HFFc6 (cell line): ENCODE results near the gene HECTD4. TPM values are rescaled to one million over a fixed set of nuclear protein-coding genes. Genes with fewer than 3 reads are reported as not detected.
"Not testable (repeated sequence)": the region's sequence is repeated elsewhere in the genome, so short reads cannot be mapped to it uniquely, and the experiment has no call there.

ENCODE experiments used
- DNase-seq: peaks from one replicate; pipeline ENCODE4 v3.0.0-alpha.2; 2018
- H3K27ac Mint-ChIP-seq: 2 replicates; pipeline ENCODE4 v1.8.0; 2020; ENCODE audit warnings: mild to moderate bottlenecking, mixed read lengths
- H3K27me3 Mint-ChIP-seq: 2 replicates; pipeline ENCODE4 v1.8.0; 2021; ENCODE audit warnings: mild to moderate bottlenecking, moderate library complexity, mixed read lengths; ENCODE audit not compliant: insufficient read depth
- H3K36me3 Mint-ChIP-seq: 2 replicates; pipeline ENCODE4 v1.8.0; 2021; ENCODE audit warnings: low read depth, mixed read lengths
- H3K4me1 Mint-ChIP-seq: 2 replicates; pipeline ENCODE4 v1.8.0; 2020; ENCODE audit warnings: low read depth, mixed read lengths
- H3K4me3 Mint-ChIP-seq: 2 replicates; pipeline ENCODE4 v1.8.0; 2020; ENCODE audit warnings: mild to moderate bottlenecking, moderate library complexity, mixed read lengths
- H3K9me3 Mint-ChIP-seq: 2 replicates; pipeline ENCODE4 v1.8.0; 2020; ENCODE audit warnings: mild to moderate bottlenecking, mixed read lengths
- total RNA-seq, 6 experiments: library from RNA; stranded (reverse); fragmentation: NEBNext Ultra II Directional; extraction: Animal tissue kit (Norgen Biotek cat#: 25700); gene quantifications; 2 replicates in 1 of 6; 3 replicates in 5 of 6; pipeline ENCODE4 v1.2.3, GENCODE V29; 2021
- TF ChIP-seq, protein P1 (sequence below): fragments of 200-600 bp; sonication (generic); IDR thresholded peaks from 2 replicates; pipeline ENCODE4 v1.5.0; 2021; ENCODE audit warnings: antibody characterized with exemption, mild to moderate bottlenecking

Gene HECTD4
- total RNA-seq, 6 experiments from 2014 or later = 15.7 to 22.5 (median 18.5) TPM

GRCh38 chr12:112352921-112353320 is 29.3 kb downstream of the HECTD4 start:
- DNase-seq = no peak
- Mint-ChIP-seq H3K9me3 (no peaks in the 10 kb centered on the region), H3K4me1 (peaks cover 32% of the 10 kb centered on the region), H3K27me3 (no peaks in the 10 kb centered on the region; the same call in 1 of the 2 replicates), H3K4me3 (no peak overlapping the region), H3K27ac (peak overlapping the region; percentile 32; the same call in 1 of the 2 replicates), H3K36me3 (no peaks in the 10 kb centered on the region)
- TF ChIP-seq, protein P1, sequence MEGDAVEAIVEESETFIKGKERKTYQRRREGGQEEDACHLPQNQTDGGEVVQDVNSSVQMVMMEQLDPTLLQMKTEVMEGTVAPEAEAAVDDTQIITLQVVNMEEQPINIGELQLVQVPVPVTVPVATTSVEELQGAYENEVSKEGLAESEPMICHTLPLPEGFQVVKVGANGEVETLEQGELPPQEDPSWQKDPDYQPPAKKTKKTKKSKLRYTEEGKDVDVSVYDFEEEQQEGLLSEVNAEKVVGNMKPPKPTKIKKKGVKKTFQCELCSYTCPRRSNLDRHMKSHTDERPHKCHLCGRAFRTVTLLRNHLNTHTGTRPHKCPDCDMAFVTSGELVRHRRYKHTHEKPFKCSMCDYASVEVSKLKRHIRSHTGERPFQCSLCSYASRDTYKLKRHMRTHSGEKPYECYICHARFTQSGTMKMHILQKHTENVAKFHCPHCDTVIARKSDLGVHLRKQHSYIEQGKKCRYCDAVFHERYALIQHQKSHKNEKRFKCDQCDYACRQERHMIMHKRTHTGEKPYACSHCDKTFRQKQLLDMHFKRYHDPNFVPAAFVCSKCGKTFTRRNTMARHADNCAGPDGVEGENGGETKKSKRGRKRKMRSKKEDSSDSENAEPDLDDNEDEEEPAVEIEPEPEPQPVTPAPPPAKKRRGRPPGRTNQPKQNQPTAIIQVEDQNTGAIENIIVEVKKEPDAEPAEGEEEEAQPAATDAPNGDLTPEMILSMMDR = no peak

GRCh38 chr12:112350593-112351592 is 31.3 kb downstream of the HECTD4 start:
- no peaks in the 10 kb centered on the region for H3K9me3 Mint-ChIP-seq
- no peak for DNase-seq
- no peaks in the 10 kb centered on the region; the same call in 1 of the 2 replicates for H3K27me3 Mint-ChIP-seq
- no peak overlapping the region for H3K27ac Mint-ChIP-seq
- TF ChIP-seq, protein P1 = no peak
- no peaks in the 10 kb centered on the region for H3K36me3 Mint-ChIP-seq
- no peak overlapping the region for H3K4me3 Mint-ChIP-seq
- peaks cover 41% of the 10 kb centered on the region for H3K4me1 Mint-ChIP-seq

GRCh38 chr12:112349431-112349830 is 32.8 kb downstream of the HECTD4 start:
- H3K4me1 Mint-ChIP-seq = peaks cover 41% of the 10 kb centered on the region
- H3K27ac Mint-ChIP-seq = no peak overlapping the region
- DNase-seq = no peak
- H3K27me3 Mint-ChIP-seq = no peaks in the 10 kb centered on the region; the same call in 1 of the 2 replicates
- H3K4me3 Mint-ChIP-seq = no peak overlapping the region
- TF ChIP-seq, protein P1 = no peak
- no peaks in the 10 kb centered on the region for H3K36me3 Mint-ChIP-seq
- H3K9me3 Mint-ChIP-seq = no peaks in the 10 kb centered on the region

- H3K9me3 Mint-ChIP-seq, H3K36me3 Mint-ChIP-seq, H3K27ac Mint-ChIP-seq, H3K27me3 Mint-ChIP-seq, H3K4me3 Mint-ChIP-seq, DNase-seq: not testable (repeated sequence)
- H3K4me1 Mint-ChIP-seq = peaks cover 41% of the 10 kb centered on the region
These were observed 33.3 kb downstream of the HECTD4 start for GRCh38 chr12:112348926-112349325.

GRCh38 chr12:112347581-112347982 is 34.6 kb downstream of the HECTD4 start:
- Mint-ChIP-seq H3K36me3 (no peaks in the 10 kb centered on the region), H3K4me3 (no peak overlapping the region), H3K9me3 (no peaks in the 10 kb centered on the region), H3K4me1 (peaks cover 33% of the 10 kb centered on the region), H3K27ac (peak overlapping the region; percentile 51; the same call in 1 of the 2 replicates), H3K27me3 (no peaks in the 10 kb centered on the region; the same call in 1 of the 2 replicates)
- TF ChIP-seq, protein P1 = no peak
- DNase-seq = peak; percentile 82

GRCh38 chr12:112346194-112346593 is 36.0 kb downstream of the HECTD4 start:
- H3K27me3 Mint-ChIP-seq = no peaks in the 10 kb centered on the region; the same call in 1 of the 2 replicates
- H3K36me3 Mint-ChIP-seq = no peaks in the 10 kb centered on the region
- no peaks in the 10 kb centered on the region for H3K9me3 Mint-ChIP-seq
- TF ChIP-seq, protein P1 = no peak
- DNase-seq = no peak
- peak overlapping the region; percentile 38; the same call in 1 of the 2 replicates for H3K27ac Mint-ChIP-seq
- peaks cover 33% of the 10 kb centered on the region for H3K4me1 Mint-ChIP-seq
- no peak overlapping the region for H3K4me3 Mint-ChIP-seq
